HG02943 (cell line): ENCODE results near the gene GZF1.
A peak's percentile ranks its signal among the peaks of the same experiment; 100 is the strongest.

Source experiments
- ATAC-seq: cut with Tn5 transposase; IDR thresholded peaks from one replicate; pipeline ENCODE4 v1.9.1; 2021; ENCODE audit warnings: mild to moderate bottlenecking, low read depth, moderate library complexity; ENCODE audit not compliant: unreplicated experiment

GZF1 gene

GRCh38 chr20:23361476-23362391 is at the start of gene GZF1:
Gene GZF1 (plus strand): TSS chr20:23362182. CDS start chr20:23364384, 2,202 bp downstream.
- peak; percentile 58 for ATAC-seq

GRCh38 chr20:23313271-23313670 is 48.7 kb upstream of the GZF1 start:
- ATAC-seq = no peak

DNA sequence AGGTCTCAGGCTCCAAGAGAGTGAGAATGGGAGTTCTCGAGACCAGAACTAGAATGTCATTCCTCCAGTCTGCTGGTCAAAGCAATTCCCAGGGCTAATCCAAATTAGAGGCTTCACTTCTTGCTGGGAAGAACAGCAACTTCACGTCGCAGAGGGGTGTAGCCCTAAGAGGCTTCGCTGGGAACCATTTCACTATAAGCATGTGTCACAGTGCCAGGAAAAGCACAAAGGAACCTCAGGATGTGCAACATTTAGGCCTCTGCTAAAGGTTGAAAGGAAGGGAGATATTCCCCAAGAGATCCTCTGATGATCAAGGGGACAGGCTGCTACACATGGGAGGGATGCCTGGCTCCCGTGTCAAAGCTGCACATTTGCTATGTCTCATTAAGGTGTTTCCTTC is 47.3 kb upstream of the GZF1 start:
- no peak for ATAC-seq

- ATAC-seq = no peak
Observed at GRCh38 chr20:23315099-23315498, 46.9 kb upstream of the GZF1 start.

- ATAC-seq = no peak
Observed at GRCh38 chr20:23316626-23317025, 45.4 kb upstream of the GZF1 start.

- ATAC-seq = no peak
Observed at GRCh38 chr20:23317081-23317480, 44.9 kb upstream of the GZF1 start.

- ATAC-seq = no peak
Observed at GRCh38 chr20:23318347-23318746, 43.6 kb upstream of the GZF1 start.

GRCh38 chr20:23320317-23320716 is 41.7 kb upstream of the GZF1 start:
- ATAC-seq = no peak

GRCh38 chr20:23325107-23325506 is 36.9 kb upstream of the GZF1 start:
- no peak for ATAC-seq

GRCh38 chr20:23326774-23327173 is 35.2 kb upstream of the GZF1 start:
- no peak for ATAC-seq

- ATAC-seq = no peak
Observed at GRCh38 chr20:23327617-23328333, 34.2 kb upstream of the GZF1 start.

- ATAC-seq = no peak
Observed at GRCh38 chr20:23331450-23332350, 30.3 kb upstream of the GZF1 start.

DNA sequence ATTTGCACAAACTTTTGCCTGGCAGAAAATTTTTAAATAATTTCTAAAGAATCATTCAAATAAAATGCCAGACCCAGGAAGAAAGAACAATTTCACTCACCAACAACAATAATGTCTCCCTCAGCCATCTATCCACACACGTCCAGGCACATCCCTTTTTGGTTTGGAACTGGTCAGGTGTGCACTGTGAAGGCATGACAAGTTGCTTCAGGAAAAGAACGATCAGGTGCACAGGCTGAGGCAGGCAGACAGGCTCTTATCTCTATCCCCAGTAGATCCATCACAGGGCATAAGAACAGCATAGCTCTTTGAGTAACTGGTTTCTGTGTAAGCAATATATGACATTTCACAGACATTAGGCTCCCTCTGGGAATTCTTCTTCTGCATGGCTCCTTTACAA is 29.5 kb upstream of the GZF1 start:
- no peak for ATAC-seq

- no peak for ATAC-seq
Observed at GRCh38 chr20:23334111-23334510, 27.9 kb upstream of the GZF1 start.

GRCh38 chr20:23335521-23335920 is 26.5 kb upstream of the GZF1 start:
- ATAC-seq = no peak

DNA sequence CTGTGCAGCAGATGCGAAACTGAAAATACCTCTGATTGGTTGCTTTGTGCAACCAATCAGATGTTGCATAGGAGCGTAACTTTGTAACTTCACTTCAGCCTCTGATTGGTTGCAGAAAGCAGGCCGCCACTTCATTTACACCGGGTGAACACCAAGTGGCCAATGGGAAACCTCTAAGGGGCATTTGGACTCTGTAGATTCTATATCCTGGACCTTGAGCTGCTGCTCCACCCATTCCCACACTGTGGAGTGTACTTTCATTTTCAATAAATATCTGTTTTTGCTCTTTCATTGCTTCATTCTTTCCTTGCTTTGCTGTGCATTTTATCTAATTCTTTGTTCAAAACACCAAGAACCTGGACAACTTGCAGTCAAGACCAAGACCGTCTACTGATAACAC is 25.5 kb upstream of the GZF1 start:
- ATAC-seq = no peak

GRCh38 chr20:23337312-23337711 is 24.7 kb upstream of the GZF1 start:
- no peak for ATAC-seq

DNA sequence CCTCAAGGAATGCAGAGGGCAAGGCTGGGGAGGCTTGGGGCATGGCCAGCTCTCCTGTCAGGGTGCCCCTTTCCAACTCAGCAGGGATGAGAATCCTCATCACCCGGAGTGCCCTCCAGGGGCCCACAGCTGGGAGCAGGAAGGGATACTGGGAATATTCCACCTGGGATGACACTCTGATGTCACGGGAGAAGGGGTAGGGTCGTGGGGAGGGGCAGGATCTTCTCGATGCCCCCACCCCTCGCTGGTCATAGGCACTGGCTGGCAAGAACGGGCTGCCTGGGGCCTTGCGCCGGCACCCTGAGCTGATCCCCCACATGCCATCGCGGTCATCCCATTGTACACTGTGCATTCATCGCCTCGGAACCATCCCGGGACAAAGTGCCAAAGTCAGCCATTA is 22.0 kb upstream of the GZF1 start:
- no peak for ATAC-seq

DNA sequence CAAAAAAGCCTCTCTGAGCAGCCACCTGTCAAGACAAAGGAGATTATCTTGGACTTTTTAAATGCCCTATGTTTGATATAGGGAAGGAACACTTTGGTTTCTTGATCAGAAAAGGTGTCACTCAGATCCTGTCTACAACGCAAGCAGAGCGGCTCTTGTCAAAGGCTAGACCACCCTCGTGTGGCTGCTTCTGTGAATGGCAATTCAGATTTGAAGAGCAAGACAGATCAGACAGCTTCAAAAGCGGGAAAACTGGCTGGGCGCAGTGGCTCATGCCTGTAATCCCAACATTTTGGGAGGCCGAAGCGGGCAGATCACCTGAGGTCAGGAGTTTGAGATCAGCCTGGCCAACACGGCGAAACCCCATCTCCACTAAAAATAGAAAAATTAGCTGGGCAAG is 21.5 kb upstream of the GZF1 start:
- ATAC-seq = no peak

DNA sequence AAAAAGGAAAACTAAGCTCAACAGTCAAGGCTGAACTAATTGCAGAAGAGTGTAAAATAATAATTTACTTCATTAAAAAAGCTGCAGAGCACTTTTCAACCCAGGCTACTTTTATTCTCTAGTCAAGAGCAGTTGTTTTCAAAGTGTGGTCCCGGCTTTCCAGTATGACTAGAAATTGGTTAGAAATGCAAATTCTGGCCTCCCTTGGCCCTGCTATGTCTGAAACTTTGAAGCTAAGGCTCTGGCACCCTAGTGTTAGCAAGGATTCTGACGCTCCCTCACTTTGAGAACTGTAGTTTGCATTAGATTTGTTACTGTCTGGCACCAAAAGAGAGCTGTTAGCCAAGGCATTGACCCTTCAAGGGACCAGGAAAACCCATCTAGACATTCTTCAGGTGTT is 20.9 kb upstream of the GZF1 start:
- no peak for ATAC-seq

DNA sequence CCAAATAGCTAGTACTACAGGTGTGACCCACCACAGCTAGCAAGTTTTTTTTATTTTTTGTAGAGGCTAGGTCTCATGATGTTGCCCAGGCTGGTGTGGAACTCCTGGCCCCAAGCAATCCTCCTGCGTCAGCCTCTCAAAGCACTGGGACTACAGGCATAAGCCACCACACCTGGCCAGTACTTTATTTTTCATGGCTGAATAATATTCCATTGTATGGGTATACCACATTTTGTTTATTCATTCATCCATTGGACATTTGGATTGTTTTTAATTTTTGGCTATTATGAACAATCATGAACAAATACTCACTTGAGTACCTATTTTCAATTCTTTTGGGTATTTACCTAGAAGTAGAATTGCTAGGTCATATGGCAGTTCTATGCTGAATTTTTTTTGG is 18.4 kb upstream of the GZF1 start:
- ATAC-seq = no peak
